CD4-positive, alpha-beta T cell treated with Interleukin-21 for 1 hour (primary cell): ENCODE data around the gene CDH23.

Source experiments
- DNase-seq: peaks from one replicate; pipeline ENCODE4 v3.0.0-alpha.2; 2020

Gene CDH23

GRCh38 chr10:71492872-71493271 lies 96.2 kb downstream of the CDH23 start:
- DNase-seq = no peak

- no peak for DNase-seq
These were observed 97.0 kb downstream of the CDH23 start for GRCh38 chr10:71493741-71494140.

- no peak for DNase-seq
These were observed 97.8 kb downstream of the CDH23 start for GRCh38 chr10:71494476-71494875.

GRCh38 chr10:71494980-71495381 lies 98.3 kb downstream of the CDH23 start:
- DNase-seq = no peak

GRCh38 chr10:71496927-71497762 lies 100.4 kb downstream of the CDH23 start:
- DNase-seq = no peak

- no peak for DNase-seq
These were observed 101.1 kb downstream of the CDH23 start for GRCh38 chr10:71497763-71498326.

- no peak for DNase-seq
These were observed 104.7 kb downstream of the CDH23 start for GRCh38 chr10:71501402-71501801.

- DNase-seq = no peak
These were observed 105.5 kb downstream of the CDH23 start for GRCh38 chr10:71502190-71502589.

GRCh38 chr10:71502851-71503250 lies 106.1 kb downstream of the CDH23 start:
- no peak for DNase-seq

- DNase-seq = no peak
These were observed 107.4 kb downstream of the CDH23 start for GRCh38 chr10:71504168-71504567.

GRCh38 chr10:71504570-71504969 lies 107.8 kb downstream of the CDH23 start:
- no peak for DNase-seq

GRCh38 chr10:71505862-71506261 lies 109.1 kb downstream of the CDH23 start:
- no peak for DNase-seq

- DNase-seq = no peak
These were observed 112.7 kb downstream of the CDH23 start for GRCh38 chr10:71509444-71509843.

GRCh38 chr10:71511206-71511605 lies 114.5 kb downstream of the CDH23 start:
- no peak for DNase-seq

GRCh38 chr10:71512312-71512711 lies 115.6 kb downstream of the CDH23 start:
- DNase-seq = no peak

GRCh38 chr10:71512761-71513539 lies 116.2 kb downstream of the CDH23 start:
- no peak for DNase-seq

- no peak for DNase-seq
These were observed 116.8 kb downstream of the CDH23 start for GRCh38 chr10:71513540-71513853.

- no peak for DNase-seq
These were observed 117.2 kb downstream of the CDH23 start for GRCh38 chr10:71513936-71514335.

GRCh38 chr10:71515531-71516172 lies 118.9 kb downstream of the CDH23 start:
- no peak for DNase-seq

GRCh38 chr10:71516890-71517289 lies 120.2 kb downstream of the CDH23 start:
- DNase-seq = no peak

GRCh38 chr10:71517298-71518169 lies 120.8 kb downstream of the CDH23 start:
- no peak for DNase-seq

GRCh38 chr10:71520042-71520441 lies 123.3 kb downstream of the CDH23 start:
- DNase-seq = no peak
